ENCODE results near the gene TSPAN12. TPM values are rescaled to one million over a fixed set of nuclear protein-coding genes. Genes with fewer than 3 reads are reported as not detected.

The TSPAN12 gene
- total RNA-seq, 1 experiment from 2014 or later = 8.7 TPM

- Histone ChIP-seq H3K9me3 (ENCODE audit: control insufficient read depth, low read depth, low read length) (no peaks in the 10 kb centered on the region), H3T11ph (ENCODE audit: low read length) (no peak overlapping the region), H3K14ac (ENCODE audit: insufficient read depth, low read length) (no peak overlapping the region), H4K20me1 (ENCODE audit: control insufficient read depth, insufficient read depth, insufficient read length) (no peaks in the 10 kb centered on the region), H4K8ac (replicated peaks; ENCODE audit: insufficient read length, low read depth, low read length) (no peak overlapping the region), H2BK20ac (ENCODE audit: low read depth, low read length, poor library complexity, severe bottlenecking) (no peak overlapping the region), H2BK12ac (ENCODE audit: insufficient read length, low read depth, low read length) (no peak overlapping the region), H4K5ac (ENCODE audit: insufficient read length, low read depth, low read length) (no peak overlapping the region), H2AFZ (ENCODE audit: low read length) (no peak overlapping the region), H3K18ac (ENCODE audit: insufficient read length, low read depth, low read length) (no peak overlapping the region), H3K4me2 (ENCODE audit: insufficient read depth, insufficient read length, low read length) (no peak overlapping the region), H3K56ac (ENCODE audit: insufficient read length, low read depth, low read length) (no peak overlapping the region), H2BK120ac (ENCODE audit: low read depth, low read length, poor library complexity, severe bottlenecking) (no peak overlapping the region), H2AK5ac (ENCODE audit: insufficient read length, low read length) (no peak overlapping the region), H2BK5ac (ENCODE audit: insufficient read length, low read length) (no peak overlapping the region), H3K79me2 (ENCODE audit: insufficient read depth, low read length) (no peaks in the 10 kb centered on the region), H3K9ac (ENCODE audit: extremely low read depth, insufficient read length, low read length) (no peak overlapping the region), H4K91ac (ENCODE audit: insufficient read length, low read depth, low read length) (no peak overlapping the region), H3K27me3 (ENCODE audit: insufficient read depth, low read length) (no peaks in the 10 kb centered on the region), H3K4ac (ENCODE audit: low read depth, low read length) (no peak overlapping the region), H3K4me1 (ENCODE audit: insufficient read depth, low read length) (no peaks in the 10 kb centered on the region; the same call in 1 of the 2 replicates), H3K27ac (ENCODE audit: insufficient read length, low read depth, low read length) (no peak overlapping the region), H3K23me2 (ENCODE audit: insufficient read length, low read depth, low read length, poor library complexity, severe bottlenecking) (no peaks in the 10 kb centered on the region), H3K79me1 (ENCODE audit: insufficient read depth, low read depth, low read length, poor library complexity, severe bottlenecking) (no peaks in the 10 kb centered on the region), H2BK15ac (ENCODE audit: low read depth, low read length) (no peak overlapping the region), H3K23ac (ENCODE audit: insufficient read length, low read depth, low read length) (no peak overlapping the region)
- no peak overlapping the region for H3K27ac Mint-ChIP-seq
- no peaks in the 10 kb centered on the region for H3K27me3 Mint-ChIP-seq (ENCODE audit: low read depth)
- no CpG with 5 or more reads among the region's 4 CpGs for WGBS (ENCODE audit: extremely low coverage, insufficient read length, low lambda C conversion rate)
- DNase-seq = no peak
- TF ChIP-seq, protein P1, sequence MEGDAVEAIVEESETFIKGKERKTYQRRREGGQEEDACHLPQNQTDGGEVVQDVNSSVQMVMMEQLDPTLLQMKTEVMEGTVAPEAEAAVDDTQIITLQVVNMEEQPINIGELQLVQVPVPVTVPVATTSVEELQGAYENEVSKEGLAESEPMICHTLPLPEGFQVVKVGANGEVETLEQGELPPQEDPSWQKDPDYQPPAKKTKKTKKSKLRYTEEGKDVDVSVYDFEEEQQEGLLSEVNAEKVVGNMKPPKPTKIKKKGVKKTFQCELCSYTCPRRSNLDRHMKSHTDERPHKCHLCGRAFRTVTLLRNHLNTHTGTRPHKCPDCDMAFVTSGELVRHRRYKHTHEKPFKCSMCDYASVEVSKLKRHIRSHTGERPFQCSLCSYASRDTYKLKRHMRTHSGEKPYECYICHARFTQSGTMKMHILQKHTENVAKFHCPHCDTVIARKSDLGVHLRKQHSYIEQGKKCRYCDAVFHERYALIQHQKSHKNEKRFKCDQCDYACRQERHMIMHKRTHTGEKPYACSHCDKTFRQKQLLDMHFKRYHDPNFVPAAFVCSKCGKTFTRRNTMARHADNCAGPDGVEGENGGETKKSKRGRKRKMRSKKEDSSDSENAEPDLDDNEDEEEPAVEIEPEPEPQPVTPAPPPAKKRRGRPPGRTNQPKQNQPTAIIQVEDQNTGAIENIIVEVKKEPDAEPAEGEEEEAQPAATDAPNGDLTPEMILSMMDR (conservative IDR thresholded peaks at IDR 0.05) = no peak
- H3K4me3 Mint-ChIP-seq = no peak overlapping the region
- H3K36me3 Mint-ChIP-seq (ENCODE audit: insufficient read depth in 1 of 3, low read depth in 3 of 3) = no peaks in the 10 kb centered on the region
- H3K4me1 Mint-ChIP-seq = peaks cover 15 to 16% of the 10 kb centered on the region in 2 experiments
- H3K9me3 Mint-ChIP-seq = no peaks in the 10 kb centered on the region
These were observed 19.8 kb upstream of the TSPAN12 start for GRCh38 chr7:120877701-120878100.
